DOHH2 (cell line): Measurements from ENCODE around the gene ERAP2.

Experiments
- H3F3A ChIP-seq: fragments of 200-600 bp; sonication (generic), shearing (Covaris generic); 2 replicates; pipeline ENCODE4 v1.6.0; 2016; ENCODE audit warnings: antibody characterized with exemption, mild to moderate bottlenecking; ENCODE audit not compliant: control insufficient read depth, insufficient read depth
- H3K27ac ChIP-seq: fragments of 200-600 bp; sonication (generic); 2 replicates; pipeline ENCODE4 v1.5.1; 2014; ENCODE audit warnings: low read depth, mild to moderate bottlenecking, low read length, moderate library complexity
- H3K27me3 ChIP-seq: fragments of 200-600 bp; sonication (generic); 2 replicates; pipeline ENCODE4 v1.6.1; 2014; ENCODE audit warnings: mild to moderate bottlenecking, low read length, mixed read lengths; ENCODE audit not compliant: control insufficient read depth
- H3K36me3 ChIP-seq: fragments of 200-600 bp; sonication (generic); 2 replicates; pipeline ENCODE4 v1.6.1; 2014; ENCODE audit warnings: mild to moderate bottlenecking, low read length, moderate library complexity, mixed read lengths; ENCODE audit not compliant: control insufficient read depth
- H3K4me1 ChIP-seq: fragments of 200-600 bp; sonication (generic); 2 replicates; pipeline ENCODE4 v1.6.1; 2014; ENCODE audit warnings: mild to moderate bottlenecking, low read length, mixed read lengths; ENCODE audit not compliant: control insufficient read depth
- H3K4me2 ChIP-seq: fragments of 200-600 bp; sonication (generic); 2 replicates; pipeline ENCODE4 v1.6.0; 2014; ENCODE audit warnings: mild to moderate bottlenecking, low read length, moderate library complexity
- H3K4me3 ChIP-seq: fragments of 200-600 bp; sonication (generic); 2 replicates; pipeline ENCODE4 v1.5.1; 2014; ENCODE audit warnings: mild to moderate bottlenecking, low read length, mixed read lengths
- H3K79me2 ChIP-seq: fragments of 200-600 bp; sonication (generic); 2 replicates; pipeline ENCODE4 v1.6.1; 2014; ENCODE audit warnings: mild to moderate bottlenecking, low read length, mixed read lengths; ENCODE audit not compliant: control insufficient read depth
- H3K9me2 ChIP-seq: fragments of 200-600 bp; sonication (generic); replicated peaks from 2 replicates; pipeline ENCODE4 v1.6.1; 2014; ENCODE audit warnings: mild to moderate bottlenecking, low read length, mixed read lengths; ENCODE audit not compliant: control insufficient read depth
- H3K9me3 ChIP-seq: fragments of 200-600 bp; sonication (generic); 2 replicates; pipeline ENCODE4 v1.6.1; 2014; ENCODE audit warnings: antibody characterized with exemption, low read length, mixed read lengths; ENCODE audit not compliant: control insufficient read depth, insufficient read depth
- H4K20me1 ChIP-seq: fragments of 200-600 bp; sonication (generic); 2 replicates; pipeline ENCODE4 v1.6.0; 2014; ENCODE audit warnings: low read depth, mild to moderate bottlenecking, antibody characterized with exemption, low read length, moderate library complexity; ENCODE audit not compliant: control insufficient read depth, insufficient read depth
- CTCF ChIP-seq: fragments of 200-600 bp; sonication (generic); IDR thresholded peaks from one replicate; pipeline ENCODE4 v1.5.1; 2014; ENCODE audit warnings: antibody characterized with exemption, mild to moderate bottlenecking, low read depth, low read length; ENCODE audit not compliant: poor library complexity, severe bottlenecking
- EZH2phosphoT487 ChIP-seq: fragments of 200-600 bp; sonication (generic); IDR thresholded peaks from 2 replicates; pipeline ENCODE4 v1.6.1; 2017; ENCODE audit warnings: borderline replicate concordance, mild to moderate bottlenecking, antibody characterized with exemption, low read length, moderate library complexity, mixed read lengths

Gene ERAP2

GRCh38 chr5:96854067-96854466 is 22.2 kb upstream of the ERAP2 start:
- no peaks in the 10 kb centered on the region for H3F3A ChIP-seq
- no peak overlapping the region for H3K4me2 ChIP-seq
- H3K27ac ChIP-seq = no peak overlapping the region
- H3K36me3 ChIP-seq = no peaks in the 10 kb centered on the region
- H3K9me3 ChIP-seq = peaks cover 4% of the 10 kb centered on the region; the same call in 1 of the 2 replicates
- H3K4me1 ChIP-seq = no peaks in the 10 kb centered on the region
- H3K79me2 ChIP-seq = no peaks in the 10 kb centered on the region
- no peak overlapping the region for H3K4me3 ChIP-seq
- no peaks in the 10 kb centered on the region for H4K20me1 ChIP-seq
- TF ChIP-seq CTCF = no peak
- TF ChIP-seq EZH2phosphoT487 = no peak
- no peaks in the 10 kb centered on the region for H3K9me2 ChIP-seq
- H3K27me3 ChIP-seq = no peaks in the 10 kb centered on the region

- no peaks in the 10 kb centered on the region for H4K20me1 ChIP-seq
- no peak overlapping the region for H3K27ac ChIP-seq
- no peak overlapping the region for H3K4me2 ChIP-seq
- TF ChIP-seq CTCF (no peak), EZH2phosphoT487 (no peak)
- H3K9me2 ChIP-seq = no peaks in the 10 kb centered on the region
- no peaks in the 10 kb centered on the region for H3K4me1 ChIP-seq
- no peaks in the 10 kb centered on the region for H3K9me3 ChIP-seq
- H3K27me3 ChIP-seq = no peaks in the 10 kb centered on the region
- no peak overlapping the region for H3K4me3 ChIP-seq
- no peaks in the 10 kb centered on the region for H3F3A ChIP-seq
- no peaks in the 10 kb centered on the region for H3K36me3 ChIP-seq
- H3K79me2 ChIP-seq = no peaks in the 10 kb centered on the region
Observed at GRCh38 chr5:96855031-96855872, 21.0 kb upstream of the ERAP2 start.

GRCh38 chr5:96856371-96856770 is 19.9 kb upstream of the ERAP2 start:
- Histone ChIP-seq H3K9me3 (no peaks in the 10 kb centered on the region), H3K9me2 (no peaks in the 10 kb centered on the region), H3K27ac (no peak overlapping the region), H3K79me2 (no peaks in the 10 kb centered on the region), H3K4me1 (no peaks in the 10 kb centered on the region), H3K4me3 (no peak overlapping the region), H4K20me1 (no peaks in the 10 kb centered on the region), H3K36me3 (no peaks in the 10 kb centered on the region), H3K27me3 (no peaks in the 10 kb centered on the region), H3F3A (no peaks in the 10 kb centered on the region), H3K4me2 (no peak overlapping the region)
- no peak for TF ChIP-seq CTCF
- no peak for TF ChIP-seq EZH2phosphoT487
